ENCODE results near the gene ADD1.
"Not testable (repeated sequence)": the region's sequence is repeated elsewhere in the genome, so short reads cannot be mapped to it uniquely, and the experiment has no call there.

ADD1 gene

DNA sequence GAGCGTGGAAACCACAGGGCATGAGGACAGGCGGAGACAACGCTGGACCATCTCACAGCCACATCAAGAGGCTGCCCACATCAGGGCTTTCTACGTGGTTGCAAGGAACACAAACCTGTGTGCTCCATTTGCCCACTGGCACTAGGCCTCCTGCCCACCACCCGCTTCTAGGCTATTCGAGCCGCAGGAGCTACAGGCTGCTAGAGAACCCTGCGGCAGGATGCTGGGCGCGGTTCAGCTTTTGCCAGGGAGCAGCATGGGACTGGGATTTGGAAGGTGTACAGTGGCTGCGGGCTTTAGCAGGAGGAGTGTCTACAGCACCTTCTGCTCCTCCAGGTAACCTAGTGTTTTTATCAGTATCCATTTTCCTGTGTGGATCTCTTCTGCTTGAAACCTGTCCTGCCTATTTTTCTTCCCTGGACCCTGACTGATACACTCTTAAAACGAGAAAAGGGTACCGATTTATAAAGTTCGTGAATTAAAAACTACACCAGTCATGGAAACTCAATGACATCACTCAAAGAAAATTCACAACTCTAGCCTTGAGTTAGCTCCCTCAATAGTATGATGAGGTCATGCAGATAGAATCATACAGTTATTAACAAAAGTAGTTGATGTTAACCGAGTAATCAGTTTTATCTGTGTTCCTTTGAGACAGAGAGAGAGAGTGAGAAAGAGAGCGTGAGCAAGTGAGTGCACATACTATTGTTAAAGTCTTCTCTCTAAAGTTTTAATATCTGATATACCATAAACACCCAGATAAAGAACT is 106.8 kb downstream of the ADD1 start:
- no peak for DNase-seq

DNA sequence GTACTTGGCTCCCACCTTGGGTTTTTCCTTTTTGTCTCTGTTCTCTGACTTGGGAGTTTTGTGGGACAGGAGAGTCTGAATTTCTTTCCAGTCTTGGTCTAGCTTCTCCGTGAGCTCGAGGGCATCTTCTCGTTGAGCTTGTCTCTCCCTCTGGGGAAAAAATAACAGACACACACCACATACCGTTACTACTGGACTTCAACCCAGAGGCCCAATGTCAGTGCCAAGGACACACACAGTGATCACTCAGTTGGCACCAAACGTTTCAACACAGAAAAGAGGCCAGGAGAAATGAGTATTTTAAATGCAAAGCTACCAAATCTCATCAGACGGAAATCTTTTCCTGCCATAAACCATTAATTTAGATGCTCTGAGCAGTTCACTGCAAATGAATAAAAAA is 109.9 kb downstream of the ADD1 start:
- no peak for DNase-seq

DNA sequence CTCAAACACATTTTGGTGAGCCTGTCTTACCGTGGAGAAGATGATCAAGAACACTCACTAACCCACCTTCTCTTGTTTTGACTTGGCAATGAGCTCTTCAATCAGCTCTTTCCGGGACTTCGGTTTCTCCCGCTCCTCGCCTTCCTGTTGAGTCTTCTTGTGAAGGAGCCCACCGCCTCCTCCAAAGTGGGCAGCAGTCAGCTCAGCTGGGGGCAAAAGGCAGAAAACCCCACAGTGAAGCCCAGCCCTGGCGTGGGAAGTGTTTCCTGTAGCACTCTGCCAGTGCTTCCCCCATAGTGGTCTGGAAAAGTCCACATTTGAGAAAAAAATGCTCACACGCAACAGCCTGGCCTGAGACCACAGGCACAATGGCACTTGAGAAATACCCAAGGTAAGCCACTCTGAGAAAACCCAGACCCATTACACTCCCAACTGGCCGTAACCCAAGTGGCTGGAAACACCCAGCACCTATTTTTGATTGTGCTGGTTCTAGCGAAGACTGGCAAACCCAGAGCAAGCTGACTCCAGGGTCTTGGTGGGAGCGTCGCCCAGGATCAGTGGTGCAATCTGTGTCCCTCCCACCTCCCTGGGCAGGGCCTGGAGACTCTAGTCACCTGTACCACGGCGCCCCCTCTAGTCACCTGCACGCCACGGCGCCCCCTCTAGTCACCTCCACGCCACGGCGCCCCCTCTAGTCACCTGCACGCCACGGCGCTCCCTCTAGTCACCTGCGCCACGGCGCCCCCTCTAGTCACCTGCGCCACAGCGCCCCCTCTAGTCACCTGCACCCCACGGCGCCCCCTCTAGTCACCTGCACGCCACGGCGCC is 110.9 kb downstream of the ADD1 start:
- no peak for DNase-seq

DNA sequence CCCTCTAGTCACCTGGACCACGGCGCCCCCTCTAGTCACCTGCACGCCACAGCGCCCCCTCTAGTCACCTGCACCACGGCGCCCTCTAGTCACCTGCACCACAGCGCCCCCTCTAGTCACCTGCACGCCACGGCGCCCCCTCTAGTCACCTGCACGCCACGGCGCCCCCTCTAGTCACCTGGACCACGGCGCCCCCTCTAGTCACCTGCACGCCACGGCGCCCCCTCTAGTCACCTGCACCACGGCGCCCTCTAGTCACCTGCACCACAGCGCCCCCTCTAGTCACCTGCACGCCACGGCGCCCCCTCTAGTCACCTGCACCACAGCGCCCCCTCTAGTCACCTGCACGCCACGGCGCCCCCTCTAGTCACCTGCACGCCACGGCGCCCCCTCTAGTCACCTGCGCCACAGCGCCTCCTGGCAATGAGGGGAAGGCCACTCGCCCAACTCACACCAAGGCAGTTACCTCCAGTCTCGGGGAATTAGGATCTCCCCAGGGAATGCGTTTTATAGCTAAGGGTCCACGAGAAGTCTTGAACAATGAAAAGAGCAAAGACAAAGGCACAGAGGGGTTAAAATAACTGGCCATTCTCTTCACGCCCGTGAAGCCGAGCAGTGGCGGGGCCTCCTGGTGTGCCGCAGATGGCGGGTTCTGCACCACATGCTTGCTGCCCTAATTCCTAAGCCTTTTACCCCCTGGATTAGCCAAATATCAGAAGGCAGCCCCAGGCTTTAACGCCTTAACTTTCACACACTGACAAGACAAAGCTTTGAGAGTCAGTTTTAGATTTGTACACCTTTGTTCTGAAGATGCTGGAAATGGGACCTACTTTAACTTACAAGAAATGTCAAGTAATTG is 111.8 kb downstream of the ADD1 start:
- not testable (repeated sequence) for DNase-seq

DNA sequence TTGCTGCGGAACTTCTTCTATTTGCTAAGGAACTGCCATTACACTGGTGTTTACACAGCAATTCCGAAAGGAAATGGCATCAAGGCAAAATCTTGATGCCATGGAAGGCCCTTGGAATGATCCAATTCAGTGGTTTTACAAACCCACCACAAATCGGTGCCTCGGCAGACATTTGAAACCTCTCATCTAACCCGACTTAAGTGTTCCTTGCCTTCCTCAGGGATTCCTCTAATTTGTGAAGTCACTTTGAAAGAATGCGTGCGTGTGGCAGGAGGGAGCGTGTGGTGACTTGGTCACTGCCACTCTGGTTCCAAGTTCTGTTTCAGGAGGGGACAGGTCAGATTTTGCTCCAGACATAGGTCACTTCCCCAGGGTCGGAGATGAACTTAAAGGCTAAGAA is 114.8 kb downstream of the ADD1 start:
- DNase-seq = no peak

DNA sequence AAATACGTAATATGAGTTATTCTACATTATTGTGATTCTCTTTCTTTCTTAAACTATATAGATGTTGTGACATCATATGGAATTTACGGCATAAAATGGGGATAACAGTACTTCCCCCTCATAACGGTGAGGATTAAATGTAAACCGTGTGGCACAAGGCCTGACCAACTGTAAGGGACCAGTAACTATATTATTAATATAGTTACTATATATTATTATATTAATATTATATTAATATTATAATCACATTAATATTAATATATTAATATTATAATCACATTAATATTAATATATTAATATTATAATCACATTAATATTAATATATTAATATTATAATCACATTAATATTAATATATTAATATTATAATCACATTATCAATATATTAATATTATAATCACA is 116.8 kb downstream of the ADD1 start:
- DNase-seq = not testable (repeated sequence)

DNA sequence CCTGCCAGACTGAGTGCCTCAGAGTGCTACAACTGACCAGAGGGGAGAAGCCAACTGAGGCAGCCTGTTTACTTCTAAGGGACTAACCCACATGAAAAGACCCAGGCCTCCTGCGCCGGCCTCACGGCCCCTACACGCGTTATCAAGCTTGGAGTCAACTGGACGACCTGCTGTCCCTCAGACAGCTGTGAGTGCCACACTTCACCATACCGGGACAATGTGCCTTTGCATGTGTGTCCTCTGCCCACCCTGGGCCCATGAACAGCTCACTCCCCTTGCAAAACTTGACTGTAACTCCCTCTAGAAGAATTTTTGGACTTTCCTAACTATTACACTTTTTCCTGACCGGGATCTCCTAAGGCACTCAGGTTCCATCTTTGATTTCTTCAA is 117.8 kb downstream of the ADD1 start:
- DNase-seq = no peak

DNA sequence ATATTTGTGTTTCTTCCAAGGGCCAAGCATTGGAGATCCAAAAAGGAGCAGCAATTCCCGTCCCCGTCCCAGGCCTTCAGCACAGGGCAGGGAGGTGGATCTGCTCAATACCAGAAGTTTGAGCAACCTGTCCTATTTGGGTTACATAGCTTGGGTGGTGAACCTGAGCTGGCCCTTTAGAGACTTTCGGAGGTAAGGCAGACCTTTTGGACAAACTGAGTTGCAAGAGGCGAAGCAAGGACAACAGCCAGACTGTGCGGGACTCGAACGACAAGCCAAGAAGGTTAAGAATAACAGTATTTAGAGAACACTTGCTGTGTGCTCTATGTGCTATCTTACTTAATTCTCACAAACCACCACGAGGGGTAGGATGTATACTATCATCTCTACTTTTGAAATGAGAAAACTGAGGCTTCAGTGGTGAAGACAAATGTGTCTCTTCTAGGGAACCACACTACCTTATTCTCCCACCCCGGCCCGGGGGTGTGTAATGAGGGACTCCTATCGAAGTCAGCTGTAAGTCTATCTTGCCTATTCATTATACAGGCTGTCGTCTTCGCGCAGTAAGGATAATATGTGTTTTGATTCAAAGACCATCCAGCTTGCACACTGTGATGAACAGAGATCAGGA is 118.3 kb downstream of the ADD1 start:
- DNase-seq = no peak

DNA sequence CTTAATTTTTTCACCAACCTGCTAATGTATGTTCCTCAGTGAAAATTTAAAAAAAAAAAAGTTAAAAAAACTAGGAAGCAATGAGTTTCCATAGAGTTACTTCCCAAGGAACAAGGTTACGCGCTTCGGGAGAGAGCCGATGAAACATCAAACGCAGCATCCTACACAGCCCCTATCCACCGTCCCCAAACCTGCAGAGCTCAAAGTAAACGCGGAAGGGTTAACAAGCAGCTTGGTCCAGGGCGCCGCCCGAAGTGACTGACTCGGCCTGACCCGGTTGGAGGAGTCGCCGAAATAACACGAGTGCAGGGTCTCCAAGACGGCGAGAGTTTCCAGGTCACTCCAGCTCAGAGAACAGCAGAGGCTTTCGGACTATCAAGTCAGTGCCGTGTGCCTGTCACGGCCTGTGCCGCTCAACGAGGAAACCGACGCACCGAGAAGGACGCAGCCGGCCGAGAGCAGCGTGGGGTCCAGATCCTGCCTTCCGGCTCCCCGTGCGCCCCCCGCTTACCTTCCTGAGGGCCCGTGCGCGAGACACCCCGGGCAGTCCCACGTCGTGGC is 119.0 kb downstream of the ADD1 start:
- DNase-seq = peak; percentile 57

DNA sequence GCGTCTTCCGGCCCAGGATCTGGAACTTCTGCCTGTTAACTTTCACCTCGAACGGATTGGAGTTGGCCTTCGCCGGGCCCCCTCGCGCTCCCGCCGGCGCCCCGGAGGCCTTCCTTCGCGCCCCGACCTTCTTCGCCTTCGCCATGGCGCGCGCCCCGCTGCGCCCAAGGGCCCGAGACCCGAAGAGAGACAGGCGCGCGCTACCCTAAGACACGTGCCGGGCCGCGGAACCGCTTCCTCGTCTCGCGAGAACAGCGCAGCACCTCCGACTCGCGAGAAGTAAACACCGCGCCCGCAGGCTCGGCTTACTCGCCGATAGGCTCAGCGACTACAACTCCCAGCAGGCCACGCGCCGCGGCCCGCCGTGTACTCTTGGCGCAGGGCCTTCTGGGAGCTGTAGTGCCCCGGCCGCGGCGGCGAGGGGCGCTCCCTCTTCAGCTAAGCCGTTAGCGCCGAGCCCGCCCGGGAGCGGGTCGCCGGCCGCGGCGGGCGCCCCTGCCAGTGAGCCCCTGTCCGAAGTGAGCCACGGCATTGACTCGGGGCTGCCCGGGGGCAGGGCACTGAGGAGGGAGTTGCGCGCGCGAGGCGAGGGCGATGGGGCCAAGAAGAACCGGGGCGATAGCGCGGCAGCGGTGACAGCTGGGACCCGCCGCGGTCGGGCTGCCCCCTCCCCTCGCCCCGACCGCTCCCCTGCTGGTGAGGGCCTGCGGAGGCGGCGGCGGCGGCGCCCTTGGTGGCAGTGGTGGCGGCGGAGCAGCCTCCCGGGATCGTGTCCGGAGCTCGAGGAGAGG is 119.7 kb downstream of the ADD1 start, which contains the start of the genes GRK4 and NOP14:
GRK4 (plus strand) TSS at position 397 of the 791 bp plus-strand sequence. CDS start 500 bp downstream, outside the sequence.
NOP14 (minus strand) TSS at position 232 of the 791 bp plus-strand sequence; CDS start at position 145, 87 bp downstream.
- peak; percentile 98 for DNase-seq

DNA sequence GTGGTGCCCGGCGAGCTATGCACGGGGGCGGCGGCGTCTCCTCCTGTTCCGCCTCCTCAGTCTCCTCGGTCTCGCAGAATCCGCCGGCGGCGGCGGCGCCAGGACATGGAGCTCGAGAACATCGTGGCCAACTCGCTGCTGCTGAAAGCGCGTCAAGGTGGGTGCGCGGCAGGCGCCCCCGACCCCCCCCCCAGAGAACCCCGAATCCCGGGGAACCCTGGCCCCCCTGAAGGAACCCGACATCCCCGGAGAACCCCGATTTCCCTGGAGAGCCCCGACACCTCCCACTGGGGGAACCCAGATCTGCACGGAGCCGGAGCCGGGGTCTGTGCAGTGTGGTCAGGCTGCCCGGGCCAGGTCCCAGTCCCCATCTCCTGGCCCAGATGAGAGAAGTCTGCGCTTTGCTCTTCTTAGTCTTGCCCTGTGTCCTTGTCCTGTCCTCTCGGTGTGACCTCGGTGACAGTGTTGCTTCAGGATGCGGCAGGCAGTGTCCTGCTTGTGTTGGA is 120.4 kb downstream of the ADD1 start:
- DNase-seq = no peak

DNA sequence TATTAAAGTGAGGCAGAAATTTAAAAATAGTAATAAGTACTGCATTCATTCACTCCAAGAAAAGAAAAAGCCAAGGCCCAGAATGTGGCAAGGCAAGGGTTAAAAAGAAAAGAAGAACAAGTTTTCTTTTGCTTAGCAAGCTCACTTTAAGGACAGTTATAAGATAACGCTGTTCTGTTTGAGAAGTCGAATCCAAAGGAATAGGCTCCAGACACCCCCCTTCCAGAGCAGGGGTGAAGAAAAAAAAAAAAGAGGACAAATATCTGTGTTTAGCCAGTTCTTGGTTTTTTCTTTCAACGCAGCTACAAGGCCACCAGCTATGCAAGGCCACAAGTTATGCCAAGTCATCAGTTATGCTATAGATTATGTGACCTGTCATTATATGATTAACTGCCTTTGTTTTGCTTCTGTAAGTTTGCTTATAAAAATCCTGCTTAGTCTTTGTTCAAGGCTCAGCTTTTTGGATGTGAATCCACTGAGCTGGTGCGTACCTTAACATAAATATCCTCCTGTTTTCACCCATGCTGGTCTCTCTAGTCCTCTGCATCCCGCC is 121.1 kb downstream of the ADD1 start:
- DNase-seq = no peak

DNA sequence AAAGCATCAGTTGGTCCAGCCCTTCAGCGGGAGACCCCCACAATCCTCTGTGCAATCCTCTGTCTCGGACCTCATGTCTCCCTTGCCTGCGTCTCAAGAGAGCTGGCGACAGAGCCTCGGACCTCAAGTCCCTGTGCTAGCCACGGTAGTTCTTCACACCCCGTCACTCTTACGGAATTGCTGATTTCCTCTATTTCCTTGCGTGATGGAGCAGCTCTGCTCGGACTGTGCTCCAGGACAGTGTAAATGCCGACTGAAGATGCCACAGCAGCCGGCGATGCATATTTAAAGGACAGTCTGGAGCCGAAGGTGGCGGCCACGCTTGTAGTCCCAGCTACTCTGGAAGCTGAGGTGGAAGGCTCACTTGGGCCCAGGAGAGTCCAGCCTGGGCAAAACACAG is 121.6 kb downstream of the ADD1 start:
- no peak for DNase-seq

DNA sequence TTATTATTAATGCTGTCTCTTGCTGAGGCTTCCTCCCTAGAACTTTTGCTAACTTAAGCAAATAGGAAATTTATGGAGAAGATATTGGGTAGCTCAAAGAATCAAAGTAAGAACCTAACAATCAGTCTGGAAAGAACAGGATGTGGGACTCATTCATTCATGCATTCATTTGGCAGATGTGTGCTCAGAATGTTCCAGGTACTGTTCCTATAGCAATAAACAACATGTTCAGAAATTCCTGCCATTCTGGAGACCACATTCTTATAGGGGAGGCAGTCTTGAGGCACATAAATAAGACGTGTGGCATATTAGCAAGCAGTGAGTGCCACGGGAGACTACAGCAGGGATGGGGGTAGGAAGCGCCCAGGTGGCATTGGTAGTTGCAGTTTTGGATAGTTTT is 124.7 kb downstream of the ADD1 start:
- DNase-seq = no peak

DNA sequence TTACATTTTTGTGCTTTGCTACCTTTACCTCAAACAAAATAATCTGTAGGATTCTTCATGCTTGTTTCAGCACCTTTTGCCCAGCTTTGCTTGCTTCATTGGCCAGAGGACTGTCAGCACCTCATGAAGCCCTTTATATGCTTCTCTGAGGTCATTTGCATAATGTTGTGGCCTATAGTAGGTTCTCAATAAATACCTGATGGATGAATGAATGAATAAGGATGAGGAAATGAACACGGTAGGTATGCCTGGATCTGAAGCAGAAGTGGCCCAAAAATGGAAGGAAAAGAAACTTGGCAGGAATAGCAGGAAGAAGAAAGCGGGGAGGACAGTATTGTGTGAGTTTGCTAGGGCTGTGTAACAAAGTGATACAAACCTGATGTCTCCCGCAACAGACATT is 127.6 kb downstream of the ADD1 start:
- no peak for DNase-seq

DNA sequence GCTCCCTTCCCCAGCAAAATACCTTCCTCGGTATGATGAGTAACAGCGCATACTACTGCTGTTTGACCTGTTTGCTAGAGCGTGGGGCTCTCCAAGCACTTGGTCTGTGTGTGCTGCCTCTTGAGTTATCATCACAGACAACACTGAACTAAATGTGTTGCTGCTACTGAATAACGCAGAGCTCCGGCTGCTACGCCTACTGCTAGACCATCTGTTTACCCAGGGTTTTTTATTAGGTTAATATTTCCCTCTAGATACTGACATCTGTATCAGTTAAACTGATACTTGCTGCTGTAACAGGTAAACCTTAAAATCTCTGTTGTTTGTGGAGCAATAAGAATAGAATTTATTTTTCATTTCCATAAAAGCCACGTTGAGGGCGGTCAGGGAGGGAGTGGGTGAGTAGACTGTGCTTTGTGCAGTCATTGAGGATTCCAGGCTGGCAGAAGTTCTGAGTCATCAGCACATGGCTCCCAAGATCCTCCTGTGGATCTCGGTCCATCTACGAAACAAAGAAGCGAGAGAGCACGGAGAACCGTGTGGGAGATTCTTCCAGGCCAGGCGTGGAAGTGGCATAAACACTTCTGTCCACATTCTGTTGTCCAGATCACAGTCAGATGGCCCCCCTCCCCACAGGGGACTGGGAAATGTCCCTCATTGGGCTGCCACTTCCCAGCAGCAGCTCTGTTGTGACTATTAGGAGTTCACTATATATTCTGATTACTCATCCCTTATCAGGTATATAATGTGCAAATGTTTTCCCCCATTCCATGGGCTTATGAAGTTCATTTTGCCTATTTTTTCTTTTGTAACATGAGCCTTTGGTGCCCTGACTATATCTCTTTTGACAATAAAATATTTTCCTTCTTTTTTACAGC is 133.8 kb downstream of the ADD1 start:
- no peak for DNase-seq
